ENCODE results near the gene LRRC4C.

DNA sequence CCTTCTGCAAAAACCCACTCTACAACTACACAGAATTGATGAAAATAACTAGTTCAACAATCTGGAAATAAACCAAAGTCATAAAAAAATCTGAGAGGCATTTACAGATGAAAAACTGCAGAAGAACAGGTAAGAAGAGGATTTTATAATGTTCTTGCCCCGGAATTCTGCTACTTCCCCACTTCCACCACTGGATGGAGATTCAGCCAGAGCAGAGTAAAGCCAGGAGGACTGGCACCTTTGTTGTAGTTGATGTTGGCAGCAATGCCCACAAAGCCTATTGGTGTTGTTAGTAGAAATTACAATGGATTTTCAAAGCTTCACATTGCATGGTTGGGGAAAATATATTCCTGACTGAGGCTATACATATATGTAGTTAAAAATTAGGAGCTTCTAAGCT is 640.2 kb downstream of the LRRC4C start:
- TF ChIP-seq, protein P1, sequence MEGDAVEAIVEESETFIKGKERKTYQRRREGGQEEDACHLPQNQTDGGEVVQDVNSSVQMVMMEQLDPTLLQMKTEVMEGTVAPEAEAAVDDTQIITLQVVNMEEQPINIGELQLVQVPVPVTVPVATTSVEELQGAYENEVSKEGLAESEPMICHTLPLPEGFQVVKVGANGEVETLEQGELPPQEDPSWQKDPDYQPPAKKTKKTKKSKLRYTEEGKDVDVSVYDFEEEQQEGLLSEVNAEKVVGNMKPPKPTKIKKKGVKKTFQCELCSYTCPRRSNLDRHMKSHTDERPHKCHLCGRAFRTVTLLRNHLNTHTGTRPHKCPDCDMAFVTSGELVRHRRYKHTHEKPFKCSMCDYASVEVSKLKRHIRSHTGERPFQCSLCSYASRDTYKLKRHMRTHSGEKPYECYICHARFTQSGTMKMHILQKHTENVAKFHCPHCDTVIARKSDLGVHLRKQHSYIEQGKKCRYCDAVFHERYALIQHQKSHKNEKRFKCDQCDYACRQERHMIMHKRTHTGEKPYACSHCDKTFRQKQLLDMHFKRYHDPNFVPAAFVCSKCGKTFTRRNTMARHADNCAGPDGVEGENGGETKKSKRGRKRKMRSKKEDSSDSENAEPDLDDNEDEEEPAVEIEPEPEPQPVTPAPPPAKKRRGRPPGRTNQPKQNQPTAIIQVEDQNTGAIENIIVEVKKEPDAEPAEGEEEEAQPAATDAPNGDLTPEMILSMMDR (IDR thresholded peaks at IDR 0.05): no peak
- TF ChIP-seq POLR2A (IDR thresholded peaks at IDR 0.05): no peak
- TF ChIP-seq EP300 (IDR thresholded peaks at IDR 0.05): no peak
- no peak for TF ChIP-seq POLR2AphosphoS5 (IDR thresholded peaks at IDR 0.05)
